Neuronal stem cell (in vitro differentiated cells): ENCODE data around the gene TIMM10.

Experiments used
- DNase-seq: peaks from one replicate; pipeline ENCODE4 v3.0.0-alpha.2; 2013; ENCODE audit warnings: low spot score
- H2AFZ ChIP-seq: one replicate; pipeline ENCODE4 v1.6.1; 2013; ENCODE audit warnings: mild to moderate bottlenecking, low read length, inconsistent platforms
- H2AK5ac ChIP-seq: 2 replicates; pipeline ENCODE4 v1.6.1; 2013; ENCODE audit warnings: low read depth, mild to moderate bottlenecking, inconsistent platforms, low read length, moderate library complexity, mixed read lengths
- H2BK120ac ChIP-seq: 2 replicates; pipeline ENCODE4 v1.6.1; 2013; ENCODE audit warnings: low read depth, mild to moderate bottlenecking, inconsistent platforms, low read length, moderate library complexity, mixed read lengths
- H2BK12ac ChIP-seq: one replicate; pipeline ENCODE4 v1.6.1; 2013; ENCODE audit warnings: low read length, inconsistent platforms
- H2BK15ac ChIP-seq: 2 replicates; pipeline ENCODE4 v1.6.1; 2013; ENCODE audit warnings: mild to moderate bottlenecking, low read length, inconsistent platforms, mixed read lengths
- H2BK5ac ChIP-seq: one replicate; pipeline ENCODE4 v1.6.1; 2013; ENCODE audit warnings: inconsistent platforms, mild to moderate bottlenecking, low read length, moderate library complexity
- H3K14ac ChIP-seq: one replicate; pipeline ENCODE4 v1.6.1; 2013; ENCODE audit warnings: low read length, inconsistent platforms
- H3K18ac ChIP-seq: 2 replicates; pipeline ENCODE4 v1.6.1; 2013; ENCODE audit warnings: low read length, inconsistent platforms
- H3K23ac ChIP-seq: 2 replicates; pipeline ENCODE4 v1.6.1; 2013; ENCODE audit warnings: low read depth, mild to moderate bottlenecking, mixed read lengths, low read length, inconsistent platforms; ENCODE audit not compliant: poor library complexity
- H3K27ac ChIP-seq: replicated peaks from 3 replicates; pipeline ENCODE4 v1.5.1; 2013; ENCODE audit warnings: low read length, inconsistent platforms
- H3K27me3 ChIP-seq, 3 experiments: 2 replicates each; pipeline ENCODE4 v1.6.1; 2013; ENCODE audit warnings: low read length in 3 of 3, mild to moderate bottlenecking in 2 of 3, inconsistent platforms in 1 of 3, low read depth in 1 of 3, mixed read lengths in 1 of 3, moderate library complexity in 1 of 3; ENCODE audit not compliant: control insufficient read depth in 3 of 3, insufficient read depth in 3 of 3
- H3K36me3 ChIP-seq, 2 donors: replicated peaks in 1 of 2; 2 replicates each; pipeline ENCODE4 v1.6.1; 2013; ENCODE audit warnings: low read length in 2 of 2; ENCODE audit not compliant: control insufficient read depth in 2 of 2, insufficient read depth in 2 of 2
- H3K4ac ChIP-seq: 2 replicates; pipeline ENCODE4 v1.6.1; 2013; ENCODE audit warnings: inconsistent platforms, mild to moderate bottlenecking, low read length, moderate library complexity
- H3K4me1 ChIP-seq, 2 donors: 1 replicate in 1 of 2; 2 replicates in 1 of 2; pipeline ENCODE4 v1.6.1; 2013; ENCODE audit warnings: low read length in 2 of 2, low read depth in 1 of 2; ENCODE audit not compliant: control insufficient read depth in 2 of 2, insufficient read depth in 1 of 2
- H3K4me2 ChIP-seq: one replicate; pipeline ENCODE4 v1.6.1; 2013; ENCODE audit warnings: mild to moderate bottlenecking, low read length, inconsistent platforms; ENCODE audit not compliant: insufficient read depth, poor library complexity, severe bottlenecking
- H3K4me3 ChIP-seq, 2 donors: 2 replicates each; pipeline ENCODE4 v1.5.1; 2013; ENCODE audit warnings: low read length in 2 of 2, mild to moderate bottlenecking in 2 of 2, inconsistent platforms in 1 of 2, moderate library complexity in 1 of 2
- H3K79me1 ChIP-seq: one replicate; pipeline ENCODE4 v1.6.1; 2013; ENCODE audit warnings: low read depth, mild to moderate bottlenecking, inconsistent platforms, low read length, moderate library complexity
- H3K9ac ChIP-seq: one replicate; pipeline ENCODE4 v1.6.1; 2013; ENCODE audit warnings: mild to moderate bottlenecking, low read depth, low read length, inconsistent platforms; ENCODE audit not compliant: poor library complexity
- H3K9me3 ChIP-seq, 2 donors: replicated peaks in 1 of 2; 2 replicates each; pipeline versions ENCODE3 to v1.6.1; 2013; ENCODE audit warnings: low read length in 2 of 2, mild to moderate bottlenecking in 2 of 2, inconsistent platforms in 1 of 2, low read depth in 1 of 2, mixed read lengths in 1 of 2, moderate library complexity in 1 of 2; ENCODE audit not compliant: control insufficient read depth in 2 of 2, insufficient read depth in 1 of 2
- H4K8ac ChIP-seq: one replicate; pipeline ENCODE4 v1.6.1; 2013; ENCODE audit warnings: low read depth, mild to moderate bottlenecking, inconsistent platforms, low read length, moderate library complexity
- H4K91ac ChIP-seq: one replicate; pipeline ENCODE4 v1.6.1; 2013; ENCODE audit warnings: low read length, low read depth, mild to moderate bottlenecking, inconsistent platforms; ENCODE audit not compliant: poor library complexity
- WGBS, 2 donors: extraction: QIAGEN DNeasy Blood & Tissue Kit; methylation state at CpG; one replicate each; pipeline ENCODE4 v1.1.7; 2013; ENCODE audit warnings: missing lambda C conversion rate in 2 of 2, mixed read lengths in 1 of 2; ENCODE audit not compliant: insufficient read length in 2 of 2, insufficient replicate concordance in 1 of 2; ENCODE audit errors: extremely low coverage in 2 of 2; 5-methylcytosine and 5-hydroxymethylcytosine counted together

TIMM10 gene

DNA sequence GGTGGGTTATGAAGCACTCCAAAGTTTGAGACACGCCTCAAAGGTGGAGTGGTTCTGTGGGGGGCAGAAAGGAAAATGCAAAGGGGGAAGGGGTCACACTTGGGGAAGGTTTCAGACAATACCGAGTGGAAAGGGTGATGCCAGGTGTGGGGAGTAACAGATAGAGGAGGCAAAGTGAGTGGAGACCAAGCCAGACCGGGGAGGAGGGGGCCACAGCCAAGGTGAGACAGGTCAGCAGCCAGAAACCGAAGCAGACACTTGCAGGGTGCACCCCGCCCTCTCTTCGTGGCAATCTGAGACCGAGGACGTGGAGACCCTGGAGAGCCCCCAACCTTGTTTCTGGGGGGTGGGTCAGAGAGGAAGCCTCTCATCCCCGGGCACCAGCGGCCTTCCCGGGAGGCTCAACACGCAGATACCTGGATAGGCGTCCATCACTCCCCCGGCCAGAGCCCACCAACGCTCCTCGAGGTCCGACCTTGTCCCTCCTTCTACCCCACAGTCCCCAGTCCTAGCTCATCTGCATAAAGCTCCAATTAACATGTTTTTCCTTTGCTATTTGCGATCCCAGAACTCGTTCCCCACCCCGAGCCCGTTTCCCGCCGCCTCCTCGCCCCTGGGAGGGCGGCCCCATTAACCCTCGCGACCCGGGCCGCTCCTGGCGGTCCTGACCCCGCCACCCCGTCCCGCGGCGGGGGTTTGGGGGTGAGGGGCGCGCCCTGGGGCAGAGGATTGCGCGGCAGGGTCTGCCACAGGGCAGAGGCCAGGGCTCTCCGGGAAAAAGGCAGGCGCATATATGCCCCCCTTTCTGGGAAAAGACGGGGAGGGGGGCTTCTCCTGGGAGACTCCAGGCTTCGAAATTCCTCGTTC, 48.4 kb downstream of the TIMM10 start:
- no peaks in the 10 kb centered on the region for H3K36me3 ChIP-seq
- peaks cover 12 to 25% of the 10 kb centered on the region in 2 donors for H3K4me1 ChIP-seq
- no peak overlapping the region for H4K91ac ChIP-seq
- H3K14ac ChIP-seq = no peak overlapping the region
- peak overlapping the region; percentile 98 for H2AFZ ChIP-seq
- peaks cover 5 to 44% (median 8%) of the 10 kb centered on the region in 3 experiments for H3K27me3 ChIP-seq
- H3K9ac ChIP-seq = peak overlapping the region; percentile 46
- peak overlapping the region; percentile 95 for H3K18ac ChIP-seq
- peak overlapping the region; percentile 99 for H3K4me2 ChIP-seq
- H3K23ac ChIP-seq = peak overlapping the region; percentile 75
- H3K9me3 ChIP-seq = no peaks in the 10 kb centered on the region
- no peaks in the 10 kb centered on the region for H3K79me1 ChIP-seq
- no peak overlapping the region for H3K27ac ChIP-seq
- no peak overlapping the region for H3K4ac ChIP-seq
- no peak overlapping the region for H2BK12ac ChIP-seq
- no peak overlapping the region for H2BK15ac ChIP-seq
- H4K8ac ChIP-seq = no peak overlapping the region
- DNase-seq = no peak
- peak overlapping the region; percentile 56 to 83 for H3K4me3 ChIP-seq
- H2BK120ac ChIP-seq = peak overlapping the region; percentile 64
- no peak overlapping the region for H2AK5ac ChIP-seq
- no CpG with 5 or more reads among the region's 44 CpGs for WGBS, 2 donors
- H2BK5ac ChIP-seq = peak overlapping the region; percentile 26

DNA sequence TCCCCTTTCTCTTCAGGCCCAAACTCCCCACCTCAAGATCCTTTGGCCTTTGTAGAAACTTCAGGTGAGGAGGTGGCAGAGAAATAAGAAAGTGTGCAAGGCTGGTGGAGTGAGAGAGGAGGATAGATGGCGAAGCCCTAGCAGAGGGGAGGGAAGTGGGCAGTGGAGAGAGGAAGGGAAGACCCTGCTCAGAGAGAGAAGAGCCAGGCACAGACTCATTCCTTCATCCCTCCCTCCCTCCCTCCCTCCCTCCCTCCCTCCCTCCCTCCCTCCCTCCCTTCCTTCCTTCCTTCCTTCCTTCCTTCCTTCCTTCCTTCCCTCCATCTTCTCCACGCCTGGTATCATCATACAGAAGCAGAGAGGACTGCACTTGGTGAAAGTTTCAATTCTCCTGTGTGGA, 49.2 kb downstream of the TIMM10 start:
- Histone ChIP-seq H4K8ac (no peak overlapping the region), H3K4me2 (no peak overlapping the region), H2AK5ac (no peak overlapping the region), H3K14ac (no peak overlapping the region), H2BK15ac (no peak overlapping the region), H3K27me3 (peaks cover 8 to 53% (median 9%) of the 10 kb centered on the region in 3 experiments), H4K91ac (no peak overlapping the region), H2BK12ac (no peak overlapping the region), H3K4ac (no peak overlapping the region), H3K4me1 (peaks cover 12 to 25% of the 10 kb centered on the region in 2 donors), H3K4me3 (no peak overlapping the region), H2AFZ (no peak overlapping the region), H3K36me3 (no peaks in the 10 kb centered on the region), H3K79me1 (no peaks in the 10 kb centered on the region), H2BK5ac (no peak overlapping the region), H2BK120ac (no peak overlapping the region), H3K27ac (no peak overlapping the region), H3K23ac (no peak overlapping the region), H3K18ac (no peak overlapping the region), H3K9me3 (no peaks in the 10 kb centered on the region), H3K9ac (no peak overlapping the region)
- DNase-seq = no peak
- no CpG with 5 or more reads among the region's 2 CpGs for WGBS, 2 donors

DNA sequence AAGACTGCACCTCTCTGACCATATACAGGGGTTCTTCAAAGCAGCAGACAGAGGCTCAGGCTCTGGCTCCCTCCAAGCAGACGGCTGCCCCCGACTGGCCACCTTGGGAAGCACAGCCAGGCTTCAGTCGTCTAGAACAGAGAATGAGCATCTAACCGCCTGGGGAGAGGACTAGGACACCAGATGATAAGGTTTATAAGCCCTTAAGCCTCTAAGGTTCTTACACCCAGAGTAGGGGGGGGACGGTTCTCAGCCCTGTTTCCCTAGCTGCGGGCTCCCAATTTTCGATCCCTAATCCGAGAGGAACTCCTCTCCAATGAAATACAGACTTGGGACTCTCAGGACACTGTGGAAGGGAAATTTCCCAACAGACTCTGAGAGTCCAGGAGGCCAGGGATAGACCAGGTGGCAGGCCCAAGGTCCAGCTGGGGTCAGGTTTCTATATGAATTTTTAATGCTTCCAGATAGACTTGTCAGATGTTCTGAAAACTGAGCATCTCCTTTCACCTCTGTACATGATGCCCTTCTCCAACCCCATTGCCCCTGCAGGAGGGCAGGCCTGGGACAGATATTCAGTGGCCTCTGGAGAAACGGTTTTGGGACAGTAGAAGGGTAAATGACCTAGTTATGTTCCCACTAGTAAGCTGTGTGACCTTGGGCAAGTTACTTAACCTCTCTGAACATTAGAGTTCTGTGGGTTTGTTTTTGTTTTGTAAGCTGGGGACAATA, 50.0 kb downstream of the TIMM10 start:
- Histone ChIP-seq H3K9me3 (no peaks in the 10 kb centered on the region), H3K18ac (no peak overlapping the region)
- no CpG with 5 or more reads among the region's 9 CpGs for WGBS, 2 donors

DNA sequence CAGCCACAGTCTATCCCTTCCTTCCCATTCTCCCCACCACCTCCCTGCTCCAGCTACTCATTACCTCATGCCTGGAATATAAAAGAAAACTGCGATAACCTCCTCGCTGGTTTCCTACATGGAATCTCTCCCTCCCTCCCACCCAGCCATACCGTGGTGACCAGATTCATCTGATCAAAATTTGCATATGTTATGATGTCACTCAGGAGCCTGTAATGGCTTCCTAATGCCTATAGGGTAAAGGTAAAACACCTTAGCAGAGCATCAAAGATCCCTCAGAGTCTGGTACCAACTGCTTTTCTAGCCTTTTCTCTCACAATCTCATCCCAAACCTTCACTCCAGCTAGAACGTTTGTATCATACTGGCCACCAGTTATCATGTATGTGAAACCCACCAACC, 50.6 kb downstream of the TIMM10 start:
- no peaks in the 10 kb centered on the region for H3K36me3 ChIP-seq
- H4K8ac ChIP-seq = no peak overlapping the region
- H3K4me1 ChIP-seq = peaks cover 15 to 25% of the 10 kb centered on the region in 2 donors
- no CpG with 5 or more reads among the region's 4 CpGs for WGBS, 2 donors
- H2BK120ac ChIP-seq = no peak overlapping the region
- no peak overlapping the region for H3K4me3 ChIP-seq
- peak overlapping the region; percentile 57 for H2AFZ ChIP-seq
- H2BK5ac ChIP-seq = no peak overlapping the region
- no peak overlapping the region for H3K14ac ChIP-seq
- H2BK12ac ChIP-seq = no peak overlapping the region
- H3K27ac ChIP-seq = no peak overlapping the region
- H3K18ac ChIP-seq = no peak overlapping the region
- no peak overlapping the region for H2BK15ac ChIP-seq
- H3K23ac ChIP-seq = no peak overlapping the region
- H3K27me3 ChIP-seq = peaks cover 8 to 67% (median 14%) of the 10 kb centered on the region in 3 experiments
- DNase-seq = no peak
- no peak overlapping the region for H3K4ac ChIP-seq
- H3K9me3 ChIP-seq = no peaks in the 10 kb centered on the region
- no peak overlapping the region for H3K4me2 ChIP-seq
- H3K9ac ChIP-seq = no peak overlapping the region
- no peaks in the 10 kb centered on the region for H3K79me1 ChIP-seq
- H4K91ac ChIP-seq = no peak overlapping the region
- H2AK5ac ChIP-seq = no peak overlapping the region

More for the DNA sequence above, 50.0 kb downstream of the TIMM10 start:
- H3K4me2 ChIP-seq = no peak overlapping the region
- no peak for DNase-seq
- H2AFZ ChIP-seq = peak overlapping the region; percentile 57
- H3K79me1 ChIP-seq = no peaks in the 10 kb centered on the region
- no peak overlapping the region for H3K23ac ChIP-seq
- no peak overlapping the region for H2BK5ac ChIP-seq
- H2AK5ac ChIP-seq = no peak overlapping the region
- H4K91ac ChIP-seq = no peak overlapping the region
- no peak overlapping the region for H3K4me3 ChIP-seq
- H3K27me3 ChIP-seq = peaks cover 8 to 60% (median 14%) of the 10 kb centered on the region in 3 experiments
- no peak overlapping the region for H3K27ac ChIP-seq
- H2BK120ac ChIP-seq = no peak overlapping the region
- no peak overlapping the region for H2BK12ac ChIP-seq
- no peak overlapping the region for H4K8ac ChIP-seq
- H3K9ac ChIP-seq = no peak overlapping the region
- no peaks in the 10 kb centered on the region for H3K36me3 ChIP-seq
- no peak overlapping the region for H3K4ac ChIP-seq
- H3K14ac ChIP-seq = no peak overlapping the region
- H2BK15ac ChIP-seq = no peak overlapping the region
- peaks cover 15 to 25% of the 10 kb centered on the region in 2 donors for H3K4me1 ChIP-seq
